Esophagus muscularis mucosa (tissue), 4 donors: ENCODE measurements around the gene PEX5L. TPM values are rescaled to one million over a fixed set of nuclear protein-coding genes. Genes with fewer than 3 reads are reported as not detected.
"Not testable (repeated sequence)": the region's sequence is repeated elsewhere in the genome, so short reads cannot be mapped to it uniquely, and the experiment has no call there.

Experiments used
- DNase-seq: peaks from one replicate; pipeline ENCODE4 v3.0.0-alpha.2; 2017; ENCODE audit errors: extremely low spot score
- H3K27ac ChIP-seq, 4 donors: fragments of 200-600 bp; sonication (generic); replicated peaks in 1 of 4; 1 replicate in 3 of 4; 2 replicates in 1 of 4; pipeline ENCODE4 v1.5.1; 2016 to 2019; ENCODE audit warnings: mild to moderate bottlenecking in 1 of 4
- H3K27me3 ChIP-seq, 4 donors: fragments of 200-600 bp; sonication (generic); one replicate each; pipeline versions ENCODE4 v1.5.1 to v1.6.0; 2016 to 2019
- H3K36me3 ChIP-seq, 4 donors: fragments of 200-600 bp; sonication (generic); one replicate each; pipeline ENCODE4 v1.5.1; 2016 to 2019
- H3K4me1 ChIP-seq, 4 donors: fragments of 200-600 bp; sonication (generic); one replicate each; pipeline ENCODE4 v1.5.1; 2016 to 2019
- H3K4me3 ChIP-seq, 4 donors: fragments of 200-600 bp; sonication (generic); 1 replicate in 2 of 4; 2 replicates in 2 of 4; pipeline ENCODE4 v1.5.1; 2016 to 2019; ENCODE audit warnings: mild to moderate bottlenecking in 4 of 4, moderate library complexity in 1 of 4
- H3K9me3 ChIP-seq, 4 donors: fragments of 200-600 bp; sonication (generic); 1 replicate in 3 of 4; 2 replicates in 1 of 4; pipeline ENCODE4 v1.5.1; 2016 to 2019
- CTCF ChIP-seq, 3 experiments: fragments of 200-600 bp in 2 of 3; fragments of 450-650 bp in 1 of 3; sonication (generic) in 2 of 3; IDR thresholded peaks; one replicate each; pipeline ENCODE4 v1.5.1; 2017 to 2019; ENCODE audit warnings: antibody characterized with exemption in 3 of 3, mild to moderate bottlenecking in 2 of 3, moderate library complexity in 1 of 3
- EP300 ChIP-seq: sonication (generic); formaldehyde crosslinking; IDR thresholded peaks from one replicate; pipeline ENCODE4 v1.6.1; 2017; ENCODE audit warnings: antibody characterized with exemption
- POLR2A ChIP-seq: fragments of 450-650 bp; IDR thresholded peaks from one replicate; pipeline ENCODE4 v1.6.1; 2017; ENCODE audit warnings: antibody characterized with exemption, moderate library complexity, mild to moderate bottlenecking, low read depth
- POLR2AphosphoS5 ChIP-seq, 2 donors: sonication (generic); formaldehyde crosslinking; IDR thresholded peaks; one replicate each; pipeline ENCODE4 v1.6.1; 2017; ENCODE audit warnings: antibody characterized with exemption in 2 of 2
- WGBS: methylation state at CpG from one replicate; pipeline ENCODE4 v1.1.5; 2018; 5-methylcytosine and 5-hydroxymethylcytosine counted together
- intact Hi-C: fragments of 100-400 bp; cut with DNase I; formaldehyde crosslinking; loops from one replicate; pipeline ENCODE4 v1.15.1; 2023
- total RNA-seq, 4 donors: library from RNA; depleted of rRNA; stranded (reverse); fragments of >200 nt; gene quantifications; one replicate each; pipeline versions ENCODE4 v1.1.0 to v1.2.1, GENCODE V29; 2016

PEX5L gene
- total RNA-seq, 4 donors from 2014 or later = 0.06 to 0.78 TPM; not detected in 2

GRCh38 chr3:180063783-180064182 lies 27.0 kb upstream of the PEX5L start:
- Histone ChIP-seq H3K36me3 (no peaks in the 10 kb centered on the region), H3K4me1 (no peaks in the 10 kb centered on the region), H3K27me3 (no peaks in the 10 kb centered on the region), H3K27ac (no peak overlapping the region), H3K4me3 (no peak overlapping the region), H3K9me3 (no peaks in the 10 kb centered on the region)
- DNase-seq = no peak
- TF ChIP-seq POLR2A (no peak), CTCF (IDR thresholded peaks at IDR 0.05) (no peak), POLR2AphosphoS5 (IDR thresholded peaks at IDR 0.05) (no peak), EP300 (no peak)
- WGBS = 51% methylated on average over 1 of the region's 1 CpG
- intact Hi-C loops = no loop called here

GRCh38 chr3:180062771-180063170 lies 26.0 kb upstream of the PEX5L start:
- intact Hi-C loops = no loop called here
- no peaks in the 10 kb centered on the region for H3K9me3 ChIP-seq
- DNase-seq = no peak
- no peak overlapping the region for H3K27ac ChIP-seq
- TF ChIP-seq POLR2A (no peak), CTCF (IDR thresholded peaks at IDR 0.05) (no peak), POLR2AphosphoS5 (IDR thresholded peaks at IDR 0.05) (no peak), EP300 (no peak)
- H3K4me3 ChIP-seq = no peak overlapping the region
- WGBS = 65% methylated on average over 1 of the region's 1 CpG
- H3K36me3 ChIP-seq = no peaks in the 10 kb centered on the region
- no peaks in the 10 kb centered on the region for H3K27me3 ChIP-seq
- H3K4me1 ChIP-seq = no peaks in the 10 kb centered on the region

- no peak overlapping the region for H3K4me3 ChIP-seq
- TF ChIP-seq CTCF (IDR thresholded peaks at IDR 0.05) (no peak), POLR2A (no peak), EP300 (no peak), POLR2AphosphoS5 (IDR thresholded peaks at IDR 0.05) (no peak)
Observed at GRCh38 chr3:180059356-180059755, 22.6 kb upstream of the PEX5L start.

GRCh38 chr3:180058238-180058637 lies 21.5 kb upstream of the PEX5L start:
- Histone ChIP-seq H3K9me3 (no peaks in the 10 kb centered on the region), H3K27ac (no peak overlapping the region), H3K4me1 (no peaks in the 10 kb centered on the region), H3K27me3 (no peaks in the 10 kb centered on the region), H3K36me3 (no peaks in the 10 kb centered on the region), H3K4me3 (no peak overlapping the region)
- no peak for DNase-seq
- intact Hi-C loops = no loop called here
- TF ChIP-seq POLR2A = no peak
- TF ChIP-seq POLR2AphosphoS5 (IDR thresholded peaks at IDR 0.05) = no peak
- no peak for TF ChIP-seq EP300
- TF ChIP-seq CTCF (IDR thresholded peaks at IDR 0.05) = no peak

More at GRCh38 chr3:180059356-180059755, 22.6 kb upstream of the PEX5L start:
- Histone ChIP-seq H3K4me1 (no peaks in the 10 kb centered on the region), H3K27ac (no peak overlapping the region), H3K36me3 (no peaks in the 10 kb centered on the region), H3K27me3 (no peaks in the 10 kb centered on the region), H3K9me3 (no peaks in the 10 kb centered on the region)
- intact Hi-C loops = no loop called here
- DNase-seq = no peak

GRCh38 chr3:180055656-180056055 lies 18.9 kb upstream of the PEX5L start:
- H3K36me3 ChIP-seq, H3K4me3 ChIP-seq, H3K27me3 ChIP-seq, intact Hi-C loops, H3K4me1 ChIP-seq, H3K27ac ChIP-seq, DNase-seq, H3K9me3 ChIP-seq: not testable (repeated sequence)
- WGBS = 79% methylated on average over 3 of the region's 3 CpGs
